ENCODE results near the gene BDH1.

The BDH1 gene

DNA sequence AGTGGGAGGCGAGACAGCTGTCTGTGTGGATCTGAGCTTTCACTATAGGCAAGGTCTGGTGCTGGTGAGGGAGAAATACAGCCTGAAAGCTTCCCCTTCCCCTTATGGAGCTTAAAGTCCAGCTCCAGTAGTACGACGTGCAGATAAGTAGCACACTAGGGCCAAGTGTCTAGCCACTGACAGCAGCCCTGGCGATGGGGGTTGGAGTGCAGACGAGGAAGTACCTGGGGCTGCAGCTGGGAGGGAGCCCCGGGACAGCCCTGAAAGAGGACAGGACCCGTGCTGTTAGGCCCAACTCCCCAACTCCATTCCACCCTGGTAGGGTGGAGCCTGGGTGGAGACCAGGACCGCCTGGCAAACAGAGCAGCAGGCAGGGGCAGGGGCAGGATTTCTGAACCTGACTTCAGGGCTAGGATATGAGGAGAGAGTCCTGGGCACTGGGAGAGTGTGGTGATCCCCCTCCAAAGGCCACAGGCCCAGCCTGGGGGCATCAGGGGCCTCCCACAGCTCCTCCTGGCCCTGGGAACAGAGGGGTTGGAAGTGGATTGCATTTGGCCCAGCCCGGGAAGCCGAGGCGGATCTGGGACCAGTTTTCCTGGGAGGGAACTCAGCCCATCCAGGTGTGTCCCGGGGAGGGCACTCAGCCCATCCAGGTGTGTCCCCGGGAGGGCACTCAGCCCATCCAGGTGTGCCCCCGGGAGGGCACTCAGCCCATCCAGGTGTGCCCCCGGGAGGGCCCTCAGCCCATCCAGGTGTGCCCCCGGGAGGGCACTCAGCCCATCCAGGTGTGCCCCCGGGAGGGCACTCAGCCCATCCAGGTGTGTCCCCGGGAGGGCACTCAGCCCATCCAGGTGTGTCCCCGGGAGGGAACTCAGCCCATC is 42.8 kb downstream of the BDH1 start:
- Histone ChIP-seq H3K9me3 (ENCODE audit: insufficient read depth, low read length, severe bottlenecking) (no peaks in the 10 kb centered on the region), H2AFZ (ENCODE audit: low read depth, low read length) (no peak overlapping the region), H3K4me3 (ENCODE audit: low read depth in 1 of 2, low read length in 2 of 2) (no peak overlapping the region), H3K4me1 (ENCODE audit: insufficient read depth, low read length) (no peaks in the 10 kb centered on the region), H4K20me1 (ENCODE audit: insufficient read depth, low read length) (0 out of 2 replicates have a peak, but pooled peaks cover 9% of the 10 kb centered on the region), H3K79me2 (ENCODE audit: insufficient read depth, low read length) (no peaks in the 10 kb centered on the region), H3K4me2 (ENCODE audit: insufficient read depth, low read length) (no peak overlapping the region), H3K27me3 (ENCODE audit: insufficient read depth, low read length, poor library complexity) (no peaks in the 10 kb centered on the region), H3K27ac (ENCODE audit: low read length) (no peak overlapping the region), H3K36me3 (ENCODE audit: insufficient read depth, low read length) (peaks cover 79% of the 10 kb centered on the region), H3K9ac (ENCODE audit: low read depth, low read length) (no peak overlapping the region)
- ATAC-seq (ENCODE audit: insufficient read depth, low read depth), result no peak
- TF ChIP-seq EZH2 (IDR thresholded peaks at IDR 0.05; ENCODE audit: borderline replicate concordance, low read depth, low read length, severe bottlenecking), result no peak
- TF ChIP-seq, protein P1, sequence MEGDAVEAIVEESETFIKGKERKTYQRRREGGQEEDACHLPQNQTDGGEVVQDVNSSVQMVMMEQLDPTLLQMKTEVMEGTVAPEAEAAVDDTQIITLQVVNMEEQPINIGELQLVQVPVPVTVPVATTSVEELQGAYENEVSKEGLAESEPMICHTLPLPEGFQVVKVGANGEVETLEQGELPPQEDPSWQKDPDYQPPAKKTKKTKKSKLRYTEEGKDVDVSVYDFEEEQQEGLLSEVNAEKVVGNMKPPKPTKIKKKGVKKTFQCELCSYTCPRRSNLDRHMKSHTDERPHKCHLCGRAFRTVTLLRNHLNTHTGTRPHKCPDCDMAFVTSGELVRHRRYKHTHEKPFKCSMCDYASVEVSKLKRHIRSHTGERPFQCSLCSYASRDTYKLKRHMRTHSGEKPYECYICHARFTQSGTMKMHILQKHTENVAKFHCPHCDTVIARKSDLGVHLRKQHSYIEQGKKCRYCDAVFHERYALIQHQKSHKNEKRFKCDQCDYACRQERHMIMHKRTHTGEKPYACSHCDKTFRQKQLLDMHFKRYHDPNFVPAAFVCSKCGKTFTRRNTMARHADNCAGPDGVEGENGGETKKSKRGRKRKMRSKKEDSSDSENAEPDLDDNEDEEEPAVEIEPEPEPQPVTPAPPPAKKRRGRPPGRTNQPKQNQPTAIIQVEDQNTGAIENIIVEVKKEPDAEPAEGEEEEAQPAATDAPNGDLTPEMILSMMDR (IDR thresholded peaks at IDR 0.05; ENCODE audit: borderline replicate concordance, extremely low read depth, low read length, poor library complexity, severe bottlenecking), result no peak
- DNase-seq, result no peak

- ATAC-seq (ENCODE audit: insufficient read depth, low read depth) (no peak), DNase-seq (no peak)
- Histone ChIP-seq H4K20me1 (ENCODE audit: insufficient read depth, low read length) (0 out of 2 replicates have a peak, but pooled peaks cover 9% of the 10 kb centered on the region), H2AFZ (ENCODE audit: low read depth, low read length) (no peak overlapping the region), H3K79me2 (ENCODE audit: insufficient read depth, low read length) (no peaks in the 10 kb centered on the region), H3K36me3 (ENCODE audit: insufficient read depth, low read length) (peaks cover 79% of the 10 kb centered on the region), H3K4me2 (ENCODE audit: insufficient read depth, low read length) (no peak overlapping the region), H3K4me1 (ENCODE audit: insufficient read depth, low read length) (no peaks in the 10 kb centered on the region), H3K9me3 (ENCODE audit: insufficient read depth, low read length, severe bottlenecking) (no peaks in the 10 kb centered on the region), H3K27me3 (ENCODE audit: insufficient read depth, low read length, poor library complexity) (no peaks in the 10 kb centered on the region), H3K9ac (ENCODE audit: low read depth, low read length) (no peak overlapping the region), H3K4me3 (ENCODE audit: low read depth in 1 of 2, low read length in 2 of 2) (no peak overlapping the region), H3K27ac (ENCODE audit: low read length) (no peak overlapping the region)
- no peak for TF ChIP-seq EZH2 (IDR thresholded peaks at IDR 0.05; ENCODE audit: borderline replicate concordance, low read depth, low read length, severe bottlenecking)
- TF ChIP-seq, protein P1 (IDR thresholded peaks at IDR 0.05; ENCODE audit: borderline replicate concordance, extremely low read depth, low read length, poor library complexity, severe bottlenecking), result peak; percentile 13
Observed at GRCh38 chr3:197511853-197512635, 43.7 kb downstream of the BDH1 start.

DNA sequence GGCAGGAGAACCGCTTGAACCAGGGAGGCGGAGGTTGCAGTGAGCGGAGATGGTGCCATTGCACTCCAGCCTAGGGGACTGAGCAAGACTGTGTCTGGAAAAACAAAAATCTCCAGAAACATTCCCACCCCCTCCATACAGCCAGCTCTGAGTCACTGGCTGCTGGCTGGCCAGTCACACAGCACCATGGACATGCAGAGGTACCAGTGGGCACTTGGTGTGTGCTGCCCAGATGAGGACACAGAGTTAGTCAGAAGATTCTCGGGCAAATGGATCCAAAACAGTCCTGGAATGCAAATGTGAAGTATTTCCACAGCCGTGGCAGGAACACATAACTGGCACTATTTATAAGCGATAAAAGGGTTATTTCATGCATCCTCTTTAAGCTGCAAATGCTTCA is 44.6 kb downstream of the BDH1 start:
- peaks cover 70% of the 10 kb centered on the region for H3K36me3 ChIP-seq (ENCODE audit: insufficient read depth, low read length)

More for the DNA sequence above, 44.6 kb downstream of the BDH1 start:
- Histone ChIP-seq H3K4me2 (ENCODE audit: insufficient read depth, low read length) (no peak overlapping the region), H2AFZ (ENCODE audit: low read depth, low read length) (no peak overlapping the region), H4K20me1 (ENCODE audit: insufficient read depth, low read length) (0 out of 2 replicates have a peak, but pooled peaks cover 9% of the 10 kb centered on the region), H3K4me3 (ENCODE audit: low read depth in 1 of 2, low read length in 2 of 2) (no peak overlapping the region), H3K9me3 (ENCODE audit: insufficient read depth, low read length, severe bottlenecking) (no peaks in the 10 kb centered on the region), H3K27me3 (ENCODE audit: insufficient read depth, low read length, poor library complexity) (no peaks in the 10 kb centered on the region), H3K79me2 (ENCODE audit: insufficient read depth, low read length) (no peaks in the 10 kb centered on the region), H3K4me1 (ENCODE audit: insufficient read depth, low read length) (no peaks in the 10 kb centered on the region), H3K9ac (ENCODE audit: low read depth, low read length) (no peak overlapping the region), H3K27ac (ENCODE audit: low read length) (no peak overlapping the region)
- DNase-seq (no peak), ATAC-seq (ENCODE audit: insufficient read depth, low read depth) (no peak)
- TF ChIP-seq EZH2 (IDR thresholded peaks at IDR 0.05; ENCODE audit: borderline replicate concordance, low read depth, low read length, severe bottlenecking), result no peak
- TF ChIP-seq, protein P1 (IDR thresholded peaks at IDR 0.05; ENCODE audit: borderline replicate concordance, extremely low read depth, low read length, poor library complexity, severe bottlenecking), result no peak

Measured in DND-41 (cell line).